ENCODE data around the gene SUCLG2. TPM values are rescaled to one million over a fixed set of nuclear protein-coding genes. Genes with fewer than 3 reads are reported as not detected.

SUCLG2 gene
- total RNA-seq, 1 donor from 2014 or later, result 33.8 TPM

- H3K9me3 Mint-ChIP-seq (ENCODE audit: unreplicated experiment), result no peaks in the 10 kb centered on the region
- no peak for TF ChIP-seq CTCF (IDR thresholded peaks at IDR 0.05; ENCODE audit: unreplicated experiment)
- no peaks in the 10 kb centered on the region for H3K36me3 Mint-ChIP-seq (ENCODE audit: low read depth, unreplicated experiment)
- peaks cover 9% of the 10 kb centered on the region for H3K4me1 Mint-ChIP-seq (ENCODE audit: unreplicated experiment)
- H3K27me3 Mint-ChIP-seq (ENCODE audit: unreplicated experiment), result no peaks in the 10 kb centered on the region
- no peak overlapping the region for H3K27ac Mint-ChIP-seq (ENCODE audit: unreplicated experiment)
- H3K4me3 Mint-ChIP-seq (ENCODE audit: unreplicated experiment), result no peak overlapping the region
- no peak for DNase-seq (ENCODE audit: low spot score)
Measured at GRCh38 chr3:67691926-67692325, 37.5 kb upstream of the SUCLG2 start.

GRCh38 chr3:67691207-67691606 lies 36.8 kb upstream of the SUCLG2 start:
- Mint-ChIP-seq H3K36me3 (ENCODE audit: low read depth, unreplicated experiment) (no peaks in the 10 kb centered on the region), H3K9me3 (ENCODE audit: unreplicated experiment) (no peaks in the 10 kb centered on the region), H3K27ac (ENCODE audit: unreplicated experiment) (no peak overlapping the region), H3K4me3 (ENCODE audit: unreplicated experiment) (no peak overlapping the region), H3K4me1 (ENCODE audit: unreplicated experiment) (peaks cover 9% of the 10 kb centered on the region), H3K27me3 (ENCODE audit: unreplicated experiment) (no peaks in the 10 kb centered on the region)
- no peak for DNase-seq (ENCODE audit: low spot score)
- no peak for TF ChIP-seq CTCF (IDR thresholded peaks at IDR 0.05; ENCODE audit: unreplicated experiment)

- TF ChIP-seq CTCF (IDR thresholded peaks at IDR 0.05; ENCODE audit: unreplicated experiment), result no peak
- no peaks in the 10 kb centered on the region for H3K27me3 Mint-ChIP-seq (ENCODE audit: unreplicated experiment)
- H3K36me3 Mint-ChIP-seq (ENCODE audit: low read depth, unreplicated experiment), result no peaks in the 10 kb centered on the region
- no peak overlapping the region for H3K4me3 Mint-ChIP-seq (ENCODE audit: unreplicated experiment)
- peaks cover 9% of the 10 kb centered on the region for H3K4me1 Mint-ChIP-seq (ENCODE audit: unreplicated experiment)
- H3K9me3 Mint-ChIP-seq (ENCODE audit: unreplicated experiment), result no peaks in the 10 kb centered on the region
- DNase-seq (ENCODE audit: low spot score), result no peak
- no peak overlapping the region for H3K27ac Mint-ChIP-seq (ENCODE audit: unreplicated experiment)
Measured at GRCh38 chr3:67689806-67690205, 35.4 kb upstream of the SUCLG2 start.

GRCh38 chr3:67688231-67688630 lies 33.8 kb upstream of the SUCLG2 start:
- DNase-seq (ENCODE audit: low spot score), result no peak
- no peak overlapping the region for H3K27ac Mint-ChIP-seq (ENCODE audit: unreplicated experiment)
- H3K36me3 Mint-ChIP-seq (ENCODE audit: low read depth, unreplicated experiment), result no peaks in the 10 kb centered on the region
- peaks cover 9% of the 10 kb centered on the region for H3K4me1 Mint-ChIP-seq (ENCODE audit: unreplicated experiment)
- H3K27me3 Mint-ChIP-seq (ENCODE audit: unreplicated experiment), result no peaks in the 10 kb centered on the region
- no peaks in the 10 kb centered on the region for H3K9me3 Mint-ChIP-seq (ENCODE audit: unreplicated experiment)
- no peak for TF ChIP-seq CTCF (IDR thresholded peaks at IDR 0.05; ENCODE audit: unreplicated experiment)
- no peak overlapping the region for H3K4me3 Mint-ChIP-seq (ENCODE audit: unreplicated experiment)

GRCh38 chr3:67686069-67686468 lies 31.7 kb upstream of the SUCLG2 start:
- Mint-ChIP-seq H3K27me3 (ENCODE audit: unreplicated experiment) (no peaks in the 10 kb centered on the region), H3K36me3 (ENCODE audit: low read depth, unreplicated experiment) (no peaks in the 10 kb centered on the region), H3K27ac (ENCODE audit: unreplicated experiment) (no peak overlapping the region), H3K4me1 (ENCODE audit: unreplicated experiment) (no peaks in the 10 kb centered on the region), H3K9me3 (ENCODE audit: unreplicated experiment) (no peaks in the 10 kb centered on the region), H3K4me3 (ENCODE audit: unreplicated experiment) (no peak overlapping the region)
- TF ChIP-seq CTCF (IDR thresholded peaks at IDR 0.05; ENCODE audit: unreplicated experiment), result no peak
- DNase-seq (ENCODE audit: low spot score), result no peak

Data from endothelial cell (in vitro differentiated cells).